HepG2 (cell line): ENCODE measurements around the gene ADAMTS4. TPM values are rescaled to one million over a fixed set of nuclear protein-coding genes. Genes with fewer than 3 reads are reported as not detected.
A peak's percentile ranks its signal among the peaks of the same experiment; 100 is the strongest.

ENCODE experiments used
- ARNTL ChIP-seq: sonication (generic); formaldehyde crosslinking; IDR thresholded peaks from 2 replicates; pipeline ENCODE4 v1.4.0; 2020; ENCODE audit warnings: mild to moderate bottlenecking, missing genetic modification reagents
- BCLAF1 ChIP-seq: fragments of 450-650 bp; IDR thresholded peaks from 2 replicates; pipeline ENCODE4 v1.6.1; 2017; ENCODE audit warnings: mild to moderate bottlenecking
- E2F5 ChIP-seq: sonication (generic); formaldehyde crosslinking; conservative IDR thresholded peaks from 2 replicates; pipeline ENCODE4 v1.4.0; 2020; ENCODE audit warnings: missing genetic modification reagents
- GATA4 ChIP-seq: sonication (generic); IDR thresholded peaks from 2 replicates; pipeline ENCODE4 v1.6.1; 2016; ENCODE audit warnings: antibody characterized with exemption, low read depth, borderline replicate concordance
- MED8 ChIP-seq: sonication (generic); formaldehyde crosslinking; IDR thresholded peaks from 2 replicates; pipeline ENCODE4 v1.8.1; 2023; ENCODE audit warnings: mild to moderate bottlenecking, missing genetic modification reagents; ENCODE audit not compliant: insufficient replicate concordance
- MIER3 ChIP-seq: IDR thresholded peaks from 2 replicates; pipeline ENCODE4 v1.6.1; 2016; ENCODE audit warnings: missing compliant biosample characterization, borderline replicate concordance
- NAIF1 ChIP-seq: sonication (generic); formaldehyde crosslinking; IDR thresholded peaks from 2 replicates; pipeline ENCODE4 v1.5.0; 2020; ENCODE audit warnings: mild to moderate bottlenecking, missing genetic modification reagents, borderline replicate concordance
- PBX3 ChIP-seq: sonication (generic); formaldehyde crosslinking; IDR thresholded peaks from 2 replicates; pipeline ENCODE4 v1.8.1; 2023; ENCODE audit warnings: missing genetic modification reagents, inconsistent platforms, borderline replicate concordance
- POLR2A ChIP-seq, 2 experiments: IDR thresholded peaks; 2 replicates each; pipeline ENCODE4 v1.6.1; 2011; ENCODE audit warnings: low read depth in 2 of 2, low read length in 2 of 2, mild to moderate bottlenecking in 1 of 2, moderate library complexity in 1 of 2; ENCODE audit not compliant: insufficient read depth in 1 of 2
- PRMT3 ChIP-seq: sonication (generic); formaldehyde crosslinking; IDR thresholded peaks from 2 replicates; pipeline ENCODE4 v1.8.1; 2022; ENCODE audit warnings: low read depth, mild to moderate bottlenecking, moderate library complexity, missing genetic modification reagents, borderline replicate concordance
- SRSF4 ChIP-seq: fragments of 200-400 bp; formaldehyde crosslinking; IDR thresholded peaks from one replicate; pipeline ENCODE4 v1.6.1; 2018; ENCODE audit warnings: mild to moderate bottlenecking, low read depth, low read length, moderate library complexity; ENCODE audit not compliant: poor library complexity, severe bottlenecking
- ZBTB42 ChIP-seq: sonication (generic); formaldehyde crosslinking; IDR thresholded peaks from 2 replicates; pipeline ENCODE4 v1.5.0; 2020; ENCODE audit warnings: mild to moderate bottlenecking, missing genetic modification reagents
- ZKSCAN1 ChIP-seq: fragments of 150-350 bp; IDR thresholded peaks from 2 replicates; pipeline ENCODE4 v1.6.1; 2014; ENCODE audit warnings: low read length
- ZNF337 ChIP-seq: sonication (generic); formaldehyde crosslinking; IDR thresholded peaks from 2 replicates; pipeline ENCODE4 v1.5.1; 2020; ENCODE audit warnings: missing genetic modification reagents, low read depth, mild to moderate bottlenecking, borderline replicate concordance
- ZNF468 ChIP-seq: sonication (generic); formaldehyde crosslinking; IDR thresholded peaks from 2 replicates; pipeline ENCODE4 v1.8.0; 2022; ENCODE audit warnings: mild to moderate bottlenecking, moderate library complexity, missing genetic modification reagents
- ZNF615 ChIP-seq: sonication (generic); formaldehyde crosslinking; IDR thresholded peaks from 2 replicates; pipeline ENCODE4 v1.5.0; 2020; ENCODE audit warnings: mild to moderate bottlenecking, missing genetic modification reagents, borderline replicate concordance
- ZNF790 ChIP-seq: sonication (generic); formaldehyde crosslinking; IDR thresholded peaks from 2 replicates; pipeline ENCODE4 v1.8.0; 2022; ENCODE audit warnings: missing genetic modification reagents, mild to moderate bottlenecking, borderline replicate concordance
- polyA plus RNA-seq, 8 experiments: library from polyadenylated mRNA; depleted of rRNA in 3 of 8; stranded (reverse) in 7 of 8; unstranded in 1 of 8; fragments of >200 nt; fragmentation: Illumina TruSeq in 4 of 8; extraction: Trizol in 4 of 8; gene quantifications; 2 replicates each; pipeline versions ENCODE4 v1.2.1 to v1.2.3, GENCODE V29; 2011 to 2016; ENCODE audit warnings: low read depth in 4 of 8, missing spikeins in 1 of 8, mixed read lengths in 1 of 8; ENCODE audit not compliant: insufficient read depth in 1 of 8
- total RNA-seq, 5 experiments: library from RNA; depleted of rRNA; stranded (reverse); fragments of >200 nt; fragmentation: Illumina TruSeq; extraction: Trizol; gene quantifications; 2 replicates each; pipeline ENCODE4 v1.2.3, GENCODE V29; 2016; ENCODE audit warnings: low read depth in 1 of 5
- TF ChIP-seq, protein P1 (sequence below): sonication (generic); formaldehyde crosslinking; IDR thresholded peaks from 2 replicates; pipeline ENCODE4 v1.4.0; 2020; ENCODE audit warnings: missing genetic modification reagents
- TF ChIP-seq, protein P2 (sequence below): IDR thresholded peaks from 2 replicates; pipeline ENCODE4 v1.4.0; 2020; ENCODE audit warnings: mild to moderate bottlenecking, missing genetic modification reagents

Gene ADAMTS4
- total and polyA plus RNA-seq, 2 of the 13 experiments (the other 11 are each of a cell fraction or from before 2014, with no cell fraction given) = 0.51 to 1.7 TPM

DNA sequence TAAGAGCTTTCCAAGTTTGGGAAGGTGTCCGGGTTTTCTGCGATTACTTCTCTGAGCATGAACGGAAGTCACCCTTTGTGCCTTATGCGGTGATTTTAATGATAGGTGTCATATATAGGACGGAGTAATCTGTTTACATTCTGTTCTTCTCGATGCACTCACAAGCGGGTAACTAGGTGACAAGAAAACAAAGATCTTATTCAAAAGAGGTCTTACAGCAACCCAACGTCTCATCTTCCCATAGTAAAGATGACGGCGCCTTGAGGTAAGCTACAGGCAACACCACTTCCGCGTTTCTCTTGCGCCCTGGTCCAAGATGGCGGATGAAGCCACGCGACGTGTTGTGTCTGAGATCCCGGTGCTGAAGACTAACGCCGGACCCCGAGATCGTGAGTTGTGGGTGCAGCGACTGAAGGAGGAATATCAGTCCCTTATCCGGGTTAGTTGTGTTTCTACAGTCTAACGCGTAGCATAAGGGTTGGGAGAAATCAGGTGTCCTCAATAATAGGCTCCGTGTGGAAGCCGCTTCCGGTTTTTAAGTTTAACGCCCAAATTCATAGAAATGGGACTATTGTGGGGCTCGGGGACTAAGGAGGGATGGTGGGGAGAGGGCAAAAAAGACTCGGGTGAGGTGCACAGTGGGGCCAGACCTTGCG lies 45.0 kb downstream of the ADAMTS4 start, which contains the start of gene UFC1 (continued):
- TF ChIP-seq, protein P1, sequence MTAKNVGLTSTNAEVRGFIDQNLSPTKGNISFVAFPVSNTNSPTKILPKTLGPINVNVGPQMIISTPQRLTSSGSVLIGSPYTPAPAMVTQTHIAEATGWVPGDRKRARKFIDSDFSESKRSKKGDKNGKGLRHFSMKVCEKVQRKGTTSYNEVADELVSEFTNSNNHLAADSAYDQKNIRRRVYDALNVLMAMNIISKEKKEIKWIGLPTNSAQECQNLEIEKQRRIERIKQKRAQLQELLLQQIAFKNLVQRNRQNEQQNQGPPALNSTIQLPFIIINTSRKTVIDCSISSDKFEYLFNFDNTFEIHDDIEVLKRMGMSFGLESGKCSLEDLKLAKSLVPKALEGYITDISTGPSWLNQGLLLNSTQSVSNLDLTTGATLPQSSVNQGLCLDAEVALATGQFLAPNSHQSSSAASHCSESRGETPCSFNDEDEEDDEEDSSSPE (CRISPR knock-in tag) = peak; percentile 61
- TF ChIP-seq POLR2A (IDR thresholded peaks at IDR 0.05; ENCODE audit: insufficient read depth in 1 of 2, low read depth in 2 of 2, low read length in 2 of 2) (peak; percentile 77 to 93), PBX3 (CRISPR knock-in tag) (no peak), ZBTB42 (CRISPR knock-in tag) (no peak), SRSF4 (no peak), ZNF468 (no peak), BCLAF1 (no peak), MED8 (CRISPR knock-in tag) (no peak), GATA4 (peak; percentile 38; the same call in 1 of the 2 replicates), ARNTL (CRISPR knock-in tag) (peak; percentile 38; the same call in 1 of the 2 replicates), ZNF615 (CRISPR knock-in tag) (peak; percentile 41; the same call in 1 of the 2 replicates), ZNF337 (CRISPR knock-in tag) (no peak), E2F5 (CRISPR knock-in tag) (no peak), MIER3 (CRISPR knock-in tag) (peak; percentile 84; the same call in 1 of the 2 replicates), ZKSCAN1 (no peak), ZNF790 (CRISPR knock-in tag) (no peak), PRMT3 (no peak), NAIF1 (peak; percentile 79; the same call in 1 of the 2 replicates)
- TF ChIP-seq, protein P2, sequence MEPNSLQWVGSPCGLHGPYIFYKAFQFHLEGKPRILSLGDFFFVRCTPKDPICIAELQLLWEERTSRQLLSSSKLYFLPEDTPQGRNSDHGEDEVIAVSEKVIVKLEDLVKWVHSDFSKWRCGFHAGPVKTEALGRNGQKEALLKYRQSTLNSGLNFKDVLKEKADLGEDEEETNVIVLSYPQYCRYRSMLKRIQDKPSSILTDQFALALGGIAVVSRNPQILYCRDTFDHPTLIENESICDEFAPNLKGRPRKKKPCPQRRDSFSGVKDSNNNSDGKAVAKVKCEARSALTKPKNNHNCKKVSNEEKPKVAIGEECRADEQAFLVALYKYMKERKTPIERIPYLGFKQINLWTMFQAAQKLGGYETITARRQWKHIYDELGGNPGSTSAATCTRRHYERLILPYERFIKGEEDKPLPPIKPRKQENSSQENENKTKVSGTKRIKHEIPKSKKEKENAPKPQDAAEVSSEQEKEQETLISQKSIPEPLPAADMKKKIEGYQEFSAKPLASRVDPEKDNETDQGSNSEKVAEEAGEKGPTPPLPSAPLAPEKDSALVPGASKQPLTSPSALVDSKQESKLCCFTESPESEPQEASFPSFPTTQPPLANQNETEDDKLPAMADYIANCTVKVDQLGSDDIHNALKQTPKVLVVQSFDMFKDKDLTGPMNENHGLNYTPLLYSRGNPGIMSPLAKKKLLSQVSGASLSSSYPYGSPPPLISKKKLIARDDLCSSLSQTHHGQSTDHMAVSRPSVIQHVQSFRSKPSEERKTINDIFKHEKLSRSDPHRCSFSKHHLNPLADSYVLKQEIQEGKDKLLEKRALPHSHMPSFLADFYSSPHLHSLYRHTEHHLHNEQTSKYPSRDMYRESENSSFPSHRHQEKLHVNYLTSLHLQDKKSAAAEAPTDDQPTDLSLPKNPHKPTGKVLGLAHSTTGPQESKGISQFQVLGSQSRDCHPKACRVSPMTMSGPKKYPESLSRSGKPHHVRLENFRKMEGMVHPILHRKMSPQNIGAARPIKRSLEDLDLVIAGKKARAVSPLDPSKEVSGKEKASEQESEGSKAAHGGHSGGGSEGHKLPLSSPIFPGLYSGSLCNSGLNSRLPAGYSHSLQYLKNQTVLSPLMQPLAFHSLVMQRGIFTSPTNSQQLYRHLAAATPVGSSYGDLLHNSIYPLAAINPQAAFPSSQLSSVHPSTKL (CRISPR knock-in tag) = no peak
